HK-2 (cell line): ENCODE data around the gene HIVEP2.

Experiments used
- DNase-seq: peaks from one replicate; pipeline ENCODE4 v3.0.0-alpha.2; 2018; ENCODE audit not compliant: unreplicated experiment

The HIVEP2 gene

DNA sequence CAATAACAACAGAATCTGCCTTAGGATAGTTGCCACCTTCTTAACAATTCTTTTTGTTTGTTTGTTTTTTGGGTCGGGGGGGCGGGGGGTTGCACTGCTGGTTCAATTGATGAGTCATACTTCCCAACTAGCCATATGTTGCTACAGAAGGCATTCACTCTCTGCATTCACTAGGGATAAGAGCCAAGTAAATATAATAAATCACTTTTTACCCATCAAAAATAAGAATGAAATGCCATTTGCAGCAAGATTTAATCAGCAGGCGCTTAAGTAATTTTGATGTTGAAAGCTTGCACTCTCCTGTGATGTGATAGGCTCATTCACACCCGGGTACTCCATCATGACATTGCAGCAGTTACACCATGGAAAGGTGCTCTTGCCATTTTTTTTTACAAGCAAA, 209.8 kb downstream of the HIVEP2 start:
- DNase-seq = no peak

DNA sequence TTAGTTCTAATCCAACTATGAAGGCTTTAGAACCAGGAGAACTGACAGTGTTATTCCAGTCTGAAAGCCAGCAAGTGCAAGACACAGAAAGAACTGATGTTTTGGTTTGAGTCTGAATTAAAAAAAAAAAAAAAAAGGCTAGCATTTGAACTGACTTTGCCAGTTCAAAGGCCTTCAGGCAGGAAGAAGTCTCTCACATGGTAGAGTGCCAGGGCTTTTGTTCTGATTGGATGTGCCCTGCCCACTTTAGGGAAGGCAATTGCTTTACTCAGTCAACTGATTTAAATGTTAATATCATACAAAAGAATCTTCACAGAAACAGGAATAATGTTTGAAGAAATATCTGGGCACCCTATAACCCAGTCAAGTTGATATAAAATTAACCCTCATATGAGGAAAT, 212.2 kb downstream of the HIVEP2 start:
- DNase-seq = no peak

DNA sequence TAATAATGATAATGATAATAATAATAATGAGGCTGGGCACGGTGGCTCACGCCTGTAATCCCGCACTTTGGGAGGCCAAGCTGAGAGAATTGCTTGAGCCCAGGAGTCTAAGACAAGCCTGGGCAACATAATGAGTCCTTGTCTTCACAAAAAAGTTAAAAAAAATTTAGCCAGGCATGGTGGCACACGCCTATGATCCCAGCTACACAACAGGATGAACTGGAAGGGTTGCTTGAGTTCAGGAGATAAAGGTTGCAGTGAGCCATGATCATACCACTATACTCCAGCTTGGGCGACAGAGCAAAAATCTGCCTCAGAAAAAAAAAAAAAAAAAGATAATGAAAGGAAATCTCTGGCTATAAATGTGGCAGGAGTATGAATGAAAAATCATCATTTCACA, 213.4 kb downstream of the HIVEP2 start:
- no peak for DNase-seq

DNA sequence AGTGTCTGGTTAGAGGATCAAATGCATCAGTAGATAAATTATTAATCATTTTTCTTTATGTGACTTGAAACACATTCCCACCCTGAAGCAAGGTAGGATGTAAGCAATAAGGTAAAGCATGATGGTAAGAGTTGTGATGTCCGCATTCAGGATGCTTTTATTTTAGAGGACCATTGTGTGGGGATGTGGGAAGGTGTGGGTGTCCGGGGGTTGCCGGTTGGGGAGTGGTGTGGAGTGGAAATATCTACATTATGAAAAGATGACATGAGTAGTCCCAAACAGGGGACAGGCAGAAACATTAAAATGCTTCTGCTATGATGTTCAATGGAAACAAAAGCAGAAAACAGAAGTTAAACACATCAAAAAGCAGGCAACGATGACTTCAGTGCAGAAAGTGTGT, 215.4 kb downstream of the HIVEP2 start:
- DNase-seq = no peak

DNA sequence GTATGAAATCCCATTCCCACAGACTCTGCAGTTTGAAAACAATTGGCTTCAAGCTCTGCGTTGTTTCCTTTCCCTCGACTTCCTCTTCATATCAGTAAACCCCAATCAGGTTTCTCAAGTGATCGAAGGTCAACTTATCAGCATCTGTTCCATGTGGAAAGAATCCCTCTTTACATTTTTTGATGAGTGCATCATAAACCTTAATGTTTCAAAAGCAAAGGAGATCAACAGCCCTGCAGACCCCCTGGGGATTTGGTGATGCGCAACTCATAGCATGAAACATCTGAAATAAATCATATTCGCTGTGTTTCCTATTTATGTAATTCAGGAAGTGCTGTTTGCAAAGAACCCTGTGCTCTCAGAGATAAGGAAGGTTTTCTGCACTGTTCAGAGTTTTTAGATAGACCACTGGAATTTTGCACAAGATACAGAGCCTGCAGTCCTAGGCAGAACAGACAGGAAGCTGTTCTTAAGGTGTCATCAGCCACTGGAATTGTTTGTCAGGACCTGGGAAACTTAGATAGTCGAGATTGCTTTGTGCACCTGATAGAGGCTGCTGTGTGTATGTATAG, 216.0 kb downstream of the HIVEP2 start:
- DNase-seq = no peak

DNA sequence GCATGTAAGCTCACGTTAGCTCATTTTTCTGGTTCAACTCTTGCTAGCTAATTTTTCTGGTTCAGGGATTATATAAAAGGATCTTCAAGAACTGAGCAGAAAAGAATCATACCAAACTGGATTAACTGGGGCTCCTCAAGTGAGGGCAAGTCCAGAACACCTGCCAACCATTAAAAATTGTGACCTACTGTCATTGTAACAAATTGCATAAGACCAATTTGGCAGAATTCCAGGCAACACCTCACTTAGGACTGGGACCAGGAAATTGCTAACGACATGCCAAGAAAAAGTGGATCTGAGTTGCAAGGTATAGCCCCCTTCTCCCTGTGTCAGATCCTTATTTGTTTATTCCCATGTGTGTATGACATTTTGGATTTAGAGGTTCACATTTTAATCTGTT, 216.6 kb downstream of the HIVEP2 start:
- DNase-seq = no peak

DNA sequence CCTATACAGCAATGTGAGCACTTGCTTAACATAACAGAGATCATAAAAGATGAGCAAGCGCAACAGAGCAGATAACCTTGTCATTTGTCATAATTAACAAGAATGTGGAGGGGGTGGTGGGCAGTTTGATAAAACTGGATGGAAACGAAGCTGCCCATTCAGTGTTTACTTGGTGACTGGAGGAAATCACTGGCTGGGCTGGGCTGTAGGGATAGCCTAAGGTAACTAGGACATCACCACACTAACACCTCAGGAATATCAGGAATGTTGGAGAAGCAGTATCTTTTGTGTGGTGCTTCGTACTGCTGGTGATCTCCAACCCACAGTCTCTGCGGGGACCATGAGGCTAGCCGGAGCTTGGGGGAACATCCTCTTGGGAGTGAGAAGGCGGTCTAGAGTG, 218.4 kb downstream of the HIVEP2 start:
- no peak for DNase-seq

DNA sequence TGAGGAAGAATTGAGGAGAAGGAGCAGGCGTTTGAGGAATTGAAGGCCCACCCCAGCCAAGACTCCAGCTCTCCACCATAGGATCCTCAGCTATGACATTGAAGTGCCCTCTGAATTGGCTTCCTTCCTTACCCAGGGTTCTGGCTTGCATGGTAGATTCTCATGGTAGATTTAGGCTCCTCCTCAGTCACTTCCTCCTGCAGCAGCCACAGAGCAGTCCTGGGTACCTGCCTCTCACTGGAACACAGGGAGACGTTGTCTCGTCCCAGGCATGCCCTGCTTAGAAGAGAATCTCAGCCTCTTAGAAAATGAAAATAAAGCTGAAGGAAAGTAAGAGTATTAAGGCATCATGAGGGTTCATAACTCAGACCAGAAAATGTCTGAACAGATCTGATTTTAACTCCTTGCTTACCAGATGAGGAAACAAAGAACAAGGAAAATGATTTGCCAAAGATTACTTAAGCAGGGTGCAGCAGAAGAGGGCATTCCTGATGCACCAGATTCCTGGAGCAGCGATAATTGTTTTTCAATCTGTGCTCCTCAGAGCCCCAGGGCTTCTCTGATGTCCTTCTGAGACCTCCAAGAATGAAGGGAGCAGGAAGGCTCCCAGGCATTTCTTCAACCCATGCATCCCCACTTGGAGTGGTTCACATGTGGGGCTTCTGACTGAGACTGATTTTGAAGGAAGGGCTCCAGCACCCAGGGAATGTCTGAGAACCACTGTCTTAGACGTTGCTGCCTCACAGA, 219.8 kb downstream of the HIVEP2 start:
- no peak for DNase-seq

DNA sequence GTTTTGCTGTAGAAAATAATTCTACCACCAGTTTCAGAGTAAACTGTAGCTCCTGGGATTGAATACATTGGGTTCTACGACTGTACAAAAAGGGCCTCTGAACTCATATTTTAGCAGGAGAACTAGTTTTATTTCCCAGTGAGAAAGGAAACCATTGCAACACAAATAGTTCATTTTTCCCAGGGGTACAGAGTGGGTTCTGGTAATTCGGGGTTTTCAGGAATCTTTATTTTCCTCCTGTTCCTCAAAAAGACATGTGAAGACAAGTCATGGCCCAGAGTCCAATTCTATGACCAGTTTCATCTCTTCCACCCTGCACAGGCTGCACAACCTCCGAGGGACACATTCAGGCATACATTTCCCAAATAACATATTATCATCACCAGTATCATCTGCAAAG, 222.1 kb downstream of the HIVEP2 start:
- no peak for DNase-seq

DNA sequence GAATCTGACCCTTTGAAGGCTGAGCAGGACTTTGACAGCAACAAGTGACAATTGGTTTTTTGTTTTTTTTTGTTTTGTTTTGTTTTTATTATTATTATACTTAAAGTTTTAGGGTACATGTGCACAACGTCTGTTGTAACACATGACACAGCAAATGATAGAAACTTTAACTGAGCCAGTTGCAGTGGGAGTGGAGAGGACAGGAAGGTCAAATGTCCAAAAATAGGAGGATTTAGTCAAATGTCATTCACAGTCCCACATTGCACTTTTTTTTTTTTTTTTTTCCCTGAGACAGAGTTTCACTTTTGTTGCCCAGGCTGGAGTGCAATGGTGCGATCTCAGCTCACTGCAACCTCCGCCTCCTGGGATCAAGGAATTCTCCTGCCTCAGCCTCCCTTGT, 223.0 kb downstream of the HIVEP2 start:
- DNase-seq = no peak

DNA sequence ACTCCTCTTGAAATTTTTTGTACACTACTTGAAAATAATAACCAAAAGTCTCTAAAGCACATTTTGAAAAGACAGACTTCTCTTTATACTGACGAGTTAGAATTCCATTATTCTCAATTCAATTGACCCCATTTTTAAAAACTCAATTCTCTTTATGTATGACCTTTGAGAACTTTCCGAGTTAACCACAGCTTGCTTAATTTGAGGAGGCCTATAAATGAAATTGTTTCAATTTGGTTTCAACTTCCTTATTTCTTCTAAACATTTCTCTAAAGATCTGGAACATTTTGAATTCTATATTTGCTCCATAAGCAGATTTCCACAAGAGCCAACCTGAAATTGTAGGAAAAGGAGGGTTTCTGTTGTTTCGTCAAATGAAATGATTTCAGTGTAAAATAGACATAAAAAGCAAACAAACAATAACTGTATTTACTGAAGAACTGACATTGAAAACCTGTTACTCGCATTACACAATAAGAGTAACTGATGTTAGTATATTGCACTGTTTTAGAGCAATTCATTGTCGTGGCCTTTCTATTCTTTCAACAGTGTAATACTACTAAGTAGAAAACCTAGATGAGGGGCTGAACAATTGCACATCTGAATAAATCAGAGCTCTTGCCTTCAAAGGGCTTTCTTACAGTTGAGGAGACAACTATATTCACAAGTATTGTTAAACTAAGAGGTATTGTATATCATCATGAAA, 223.6 kb downstream of the HIVEP2 start:
- DNase-seq = no peak

DNA sequence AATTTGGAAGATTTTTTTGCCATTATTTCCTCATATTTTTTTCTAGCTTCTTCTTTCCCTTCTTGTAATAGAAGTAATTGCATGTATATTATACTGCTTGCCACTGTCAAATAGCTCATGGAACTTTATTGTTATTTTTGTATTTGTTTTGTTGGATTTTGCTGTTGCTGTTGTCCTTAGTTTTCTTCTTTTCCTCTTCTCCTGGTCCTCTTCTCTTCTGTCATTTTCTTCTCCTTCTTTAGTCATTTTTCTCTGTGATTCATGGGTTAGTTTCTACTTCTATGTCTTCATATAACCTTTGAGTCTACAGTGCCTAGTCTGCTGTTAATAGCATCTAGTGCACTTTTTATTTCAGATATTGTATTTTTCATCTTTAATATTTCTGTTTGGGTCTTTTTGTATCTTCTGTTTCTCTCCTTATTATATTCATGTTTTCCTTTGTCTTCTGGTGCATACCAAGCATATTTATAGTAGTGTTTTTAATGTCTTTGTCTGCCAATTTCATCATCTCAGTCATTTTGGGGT, 226.2 kb downstream of the HIVEP2 start:
- no peak for DNase-seq

DNA sequence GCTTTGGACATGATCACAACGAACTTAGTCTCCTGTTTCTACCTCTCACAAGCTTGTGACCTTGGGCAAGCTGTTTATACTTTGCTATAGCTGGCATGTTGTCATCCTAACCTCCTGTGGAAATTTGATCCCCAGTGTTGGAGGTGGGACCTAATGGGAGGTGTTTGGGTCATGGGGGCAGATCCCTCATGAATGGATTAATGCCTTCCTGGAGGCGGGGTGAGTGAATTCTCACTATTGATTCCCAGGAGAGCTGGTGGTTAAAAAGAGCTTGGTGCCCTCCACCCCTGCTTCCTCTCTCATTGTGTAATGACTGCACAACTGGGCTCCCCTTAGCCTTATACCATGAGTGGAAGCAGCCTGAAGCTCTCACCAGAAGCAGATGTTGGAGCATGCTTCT, 228.9 kb downstream of the HIVEP2 start:
- no peak for DNase-seq

DNA sequence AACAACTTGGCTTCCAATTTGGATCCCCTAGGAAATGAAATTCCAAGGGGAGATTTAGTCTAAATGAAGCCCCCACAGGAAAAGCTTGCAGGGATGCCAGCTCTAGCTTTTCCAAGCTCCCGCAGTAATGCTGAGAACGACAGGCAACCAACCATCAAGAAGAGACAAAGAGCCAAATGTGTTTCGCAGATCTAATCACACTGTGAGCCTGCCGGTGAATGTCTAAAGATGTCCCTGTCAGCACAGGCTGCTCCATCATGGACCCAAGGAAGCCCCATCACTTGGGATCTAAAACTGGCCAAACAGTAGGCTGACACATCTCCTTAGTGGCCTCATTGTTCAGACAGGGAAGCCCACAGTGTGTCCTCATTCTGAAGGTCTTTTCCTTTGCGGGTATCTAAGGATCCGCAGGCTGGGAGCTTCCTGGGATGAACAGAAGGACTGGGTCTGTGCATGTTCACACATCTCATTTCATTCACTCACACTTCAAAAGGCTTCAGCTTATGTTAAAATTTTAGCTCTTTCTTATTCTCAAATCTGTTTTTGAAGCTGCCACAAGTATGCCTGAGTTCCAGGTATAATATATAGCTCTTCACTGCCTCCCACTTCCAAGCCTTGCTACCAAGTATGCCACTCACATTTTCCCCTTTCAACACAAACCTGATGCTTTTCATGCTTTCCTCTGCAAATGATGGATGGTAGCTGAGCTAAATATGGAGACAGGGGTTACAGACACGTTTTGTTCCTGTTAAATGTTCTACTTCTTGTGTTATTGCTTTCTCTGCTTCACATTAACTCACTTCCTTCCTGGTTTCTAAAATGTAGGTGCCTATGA, 229.8 kb downstream of the HIVEP2 start:
- DNase-seq = no peak

DNA sequence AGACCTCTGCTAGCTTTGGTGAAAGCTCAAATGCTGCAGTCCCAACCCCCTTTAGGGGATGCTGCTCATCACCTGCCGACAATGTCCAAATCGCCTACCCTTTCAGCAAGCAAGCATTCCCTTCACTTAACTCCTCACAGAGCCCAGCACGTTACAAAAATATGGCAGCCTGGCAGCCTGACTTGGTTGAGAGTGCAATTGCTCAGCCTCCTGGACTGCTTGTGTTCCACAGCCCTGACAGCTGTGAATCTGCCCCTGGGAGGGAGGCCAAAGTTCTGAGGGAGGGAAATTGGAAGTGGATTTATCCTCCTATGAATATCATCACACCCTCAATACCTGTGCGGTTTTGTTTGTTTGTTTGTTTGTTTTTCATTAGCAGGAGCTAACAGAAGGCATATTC, 231.0 kb downstream of the HIVEP2 start:
- no peak for DNase-seq

DNA sequence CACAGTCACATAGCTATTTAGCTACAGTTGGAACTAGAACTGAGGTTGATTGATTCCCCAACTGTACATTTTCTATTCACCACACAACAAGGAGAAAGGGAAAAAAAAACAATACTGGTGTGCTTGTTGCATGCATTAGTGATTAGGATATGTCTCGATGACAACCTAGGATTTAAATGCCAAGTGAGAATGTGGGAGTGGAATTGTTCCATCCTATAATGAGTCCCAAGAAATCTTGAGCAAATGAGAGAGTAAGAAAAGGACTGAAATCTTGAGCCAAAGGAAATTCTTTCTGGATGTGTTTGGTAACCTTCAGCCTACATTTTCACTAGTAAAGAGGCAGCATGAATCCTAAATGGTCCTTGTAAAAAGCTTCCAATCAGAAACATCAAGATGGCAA, 232.7 kb downstream of the HIVEP2 start:
- no peak for DNase-seq

DNA sequence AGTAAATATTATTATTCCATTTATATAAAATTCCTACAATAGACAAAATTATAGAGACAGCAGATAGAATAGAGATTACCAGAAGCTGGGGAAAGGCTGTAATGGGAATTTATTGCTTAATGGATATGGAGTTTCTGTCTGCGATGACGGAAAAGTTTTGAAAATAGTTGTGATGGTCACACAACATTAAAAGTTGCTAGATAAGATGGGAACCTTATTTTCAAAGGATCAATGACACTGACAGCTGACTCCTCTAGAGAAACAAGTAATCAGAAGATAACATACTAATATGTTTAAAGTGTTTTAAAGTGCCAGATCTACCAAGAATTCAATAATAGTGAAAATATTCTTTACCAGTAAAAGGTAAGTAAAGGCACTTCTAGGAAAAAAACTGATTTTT, 236.3 kb downstream of the HIVEP2 start:
- no peak for DNase-seq

DNA sequence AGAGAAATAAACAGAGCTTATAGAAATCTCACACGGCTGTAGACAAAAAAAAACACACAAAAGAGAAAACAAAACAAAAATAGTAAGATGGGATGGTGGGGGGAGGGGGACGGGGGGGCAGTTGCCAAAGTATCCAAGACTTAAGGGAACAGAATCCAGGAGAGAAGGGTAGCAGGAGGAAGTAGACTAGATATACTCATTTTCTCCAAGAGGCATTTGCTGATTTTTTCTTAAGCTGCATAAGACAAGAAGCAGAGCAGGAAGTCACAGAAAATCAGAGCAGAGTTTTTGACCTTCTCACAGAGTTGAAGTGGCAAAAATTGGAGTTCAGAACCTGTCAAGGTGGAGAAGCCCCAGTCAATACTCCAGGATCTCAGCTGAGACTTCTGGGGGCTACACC, 237.7 kb downstream of the HIVEP2 start:
- DNase-seq = no peak

DNA sequence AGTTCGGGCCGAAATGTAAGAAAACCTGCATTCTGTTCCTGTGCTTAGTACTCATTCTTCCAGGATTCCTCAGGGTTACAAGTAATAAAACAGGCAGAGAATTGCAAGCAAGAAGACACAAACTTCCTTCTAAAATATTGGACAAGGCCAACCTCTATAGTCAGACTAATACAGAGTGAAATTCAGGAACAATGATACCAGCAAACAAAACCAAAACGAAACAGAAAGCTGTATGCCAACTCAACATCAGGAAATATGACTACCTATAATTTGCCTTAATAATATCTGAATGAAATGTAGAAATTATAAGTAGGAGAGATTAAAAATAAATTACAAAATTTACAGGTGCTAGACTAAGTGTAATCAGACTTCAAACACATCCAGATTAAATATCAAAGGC, 238.8 kb downstream of the HIVEP2 start:
- no peak for DNase-seq

DNA sequence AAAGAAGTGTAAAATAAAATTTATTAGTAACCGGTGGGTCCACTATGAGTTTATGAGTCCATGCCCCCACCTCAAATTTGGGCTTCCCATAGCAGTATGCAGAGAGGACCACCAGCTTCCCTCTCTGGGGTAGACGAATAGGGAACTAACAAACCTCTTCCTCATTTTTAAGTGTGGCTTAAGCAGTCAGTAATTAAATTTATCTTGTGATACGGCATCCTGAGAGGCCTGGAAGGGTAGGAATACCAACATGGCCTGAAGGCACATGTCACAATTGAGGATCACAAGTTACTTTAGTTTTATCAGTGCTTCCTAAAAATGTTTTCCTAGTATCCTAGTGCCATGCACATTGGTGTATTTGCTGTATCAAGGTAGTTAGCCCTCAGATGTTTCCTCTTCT, 239.9 kb downstream of the HIVEP2 start:
- no peak for DNase-seq

DNA sequence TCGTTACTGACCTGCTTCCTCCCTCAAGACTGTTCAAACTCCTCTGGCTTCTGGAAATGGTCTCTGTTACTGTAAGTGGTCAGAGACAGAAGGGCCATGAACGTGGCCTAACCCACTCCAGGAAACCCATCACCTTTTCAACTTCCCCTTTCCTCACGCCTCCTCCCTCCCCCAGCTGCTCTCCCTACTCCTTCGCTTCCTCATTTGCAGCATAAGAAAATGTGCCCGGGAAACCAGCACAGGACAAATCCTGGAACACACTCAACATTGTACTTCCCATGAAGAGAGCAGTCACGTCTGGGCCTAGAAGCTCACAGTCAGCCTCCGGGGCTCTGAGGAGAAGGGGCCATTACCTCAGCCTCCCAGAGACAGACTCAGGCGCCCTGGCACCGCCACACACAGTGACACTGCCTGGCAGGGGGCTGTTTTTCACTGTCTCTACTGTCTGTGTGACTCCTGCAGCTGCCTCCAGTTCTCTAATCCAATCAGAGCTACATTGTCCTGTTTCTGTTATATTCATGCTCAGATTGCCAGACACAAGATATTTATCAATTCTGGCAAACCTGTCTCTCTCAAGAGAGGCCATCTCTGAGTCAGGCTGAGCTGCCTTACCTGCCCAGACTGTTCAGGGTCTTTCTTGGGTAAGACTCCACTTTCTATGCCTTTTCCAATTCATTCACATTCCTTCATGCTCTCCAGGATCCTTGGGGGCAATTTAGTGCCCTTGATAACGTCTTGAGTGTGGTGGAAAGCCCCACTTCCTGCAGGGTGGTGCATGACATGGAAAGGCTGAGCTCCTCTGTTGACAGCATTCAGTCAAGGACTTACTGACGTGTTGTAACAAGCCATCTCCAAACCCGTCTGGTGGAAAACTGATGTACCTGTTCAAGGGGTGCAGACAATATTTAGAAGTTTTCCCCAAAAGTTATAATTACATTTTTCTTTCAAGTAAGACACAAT, 242.2 kb downstream of the HIVEP2 start:
- no peak for DNase-seq
